HG03196 (cell line): ENCODE results near the gene EFCAB5.
"Not testable (repeated sequence)": the region's sequence is repeated elsewhere in the genome, so short reads cannot be mapped to it uniquely, and the experiment has no call there.

ENCODE experiments used
- ATAC-seq: cut with Tn5 transposase; IDR thresholded peaks from one replicate; pipeline ENCODE4 v1.9.1; 2021; ENCODE audit not compliant: unreplicated experiment

EFCAB5 gene

GRCh38 chr17:29941334-29941733 is at the start of gene EFCAB5:
TSS of gene EFCAB5 (plus strand) at chr17:29941634. CDS start at chr17:29941797, 163 bp downstream.
- ATAC-seq, result no peak

GRCh38 chr17:29892201-29892600 is 49.2 kb upstream of the EFCAB5 start:
- no peak for ATAC-seq

DNA sequence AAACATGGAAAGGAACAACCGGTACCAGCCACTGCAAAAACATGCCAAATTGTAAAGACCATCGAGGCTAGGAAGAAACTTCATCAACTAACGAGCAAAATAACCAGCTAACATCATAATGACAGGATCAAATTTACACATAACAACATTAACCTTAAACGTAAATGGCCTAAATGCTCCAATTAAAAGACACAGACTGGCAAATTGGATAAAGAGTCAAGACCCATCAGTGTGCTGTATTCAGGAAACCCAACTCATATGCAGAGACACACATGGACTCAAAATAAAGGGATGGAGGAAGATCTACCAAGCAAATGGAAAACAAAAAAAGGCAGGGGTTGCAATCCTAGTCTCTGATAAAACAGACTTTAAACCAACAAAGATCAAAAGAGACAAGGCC is 44.3 kb upstream of the EFCAB5 start:
- not testable (repeated sequence) for ATAC-seq

DNA sequence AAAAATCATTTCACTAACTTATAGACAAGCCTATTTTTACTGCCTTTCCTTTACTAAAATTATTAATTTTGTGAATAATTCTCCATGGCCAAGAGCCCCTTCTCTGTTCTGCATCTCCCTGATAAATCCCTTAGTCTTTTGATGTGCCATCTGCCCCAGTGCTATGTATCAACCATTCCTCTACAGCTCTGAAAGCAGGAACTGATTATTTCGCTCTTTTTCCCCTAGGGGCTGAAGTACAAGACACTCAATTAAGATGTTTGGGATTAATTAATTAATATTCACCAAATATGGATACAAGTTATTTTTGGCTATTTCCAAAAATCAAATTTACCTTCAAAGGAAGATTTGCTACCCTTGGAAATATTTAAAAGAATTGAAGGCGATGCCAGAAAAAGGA is 38.0 kb upstream of the EFCAB5 start:
- no peak for ATAC-seq

DNA sequence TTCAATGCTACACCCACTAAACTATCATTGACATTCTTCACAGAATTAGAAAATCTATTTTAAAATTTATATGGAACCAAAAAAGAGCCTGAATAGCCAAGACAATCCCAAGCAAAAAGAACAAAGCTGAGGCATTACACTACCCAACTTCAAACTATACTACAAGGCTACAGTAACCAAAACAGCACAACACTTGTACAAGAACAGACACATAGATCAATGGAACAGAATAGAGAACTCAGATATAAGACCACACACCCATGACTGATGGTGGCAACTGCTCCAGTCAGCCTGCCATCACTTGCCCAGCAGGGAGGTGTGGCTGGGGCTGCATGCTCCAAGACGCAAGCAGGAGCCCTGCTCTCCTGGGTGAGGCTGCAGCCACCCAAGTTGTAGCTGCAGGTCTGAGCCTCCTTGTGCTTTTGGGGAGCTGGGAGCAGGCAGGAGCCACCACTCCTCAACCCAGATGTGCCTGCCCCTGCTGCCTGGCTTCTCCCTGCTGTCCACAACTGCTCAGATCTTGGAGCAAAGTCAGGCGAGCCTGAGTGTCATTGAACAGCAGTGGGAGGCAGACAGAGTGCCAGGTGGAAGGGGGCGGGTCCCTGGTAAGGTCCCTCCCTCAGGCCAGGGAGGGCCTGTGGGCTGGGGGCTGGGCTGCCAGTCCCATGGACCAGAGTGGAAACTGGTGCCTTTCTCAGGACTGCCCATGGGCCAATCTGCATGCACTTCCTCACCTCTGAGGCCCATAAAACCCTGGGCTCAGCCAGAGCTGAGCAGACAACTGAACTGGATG is 36.2 kb upstream of the EFCAB5 start:
- ATAC-seq, result no peak

DNA sequence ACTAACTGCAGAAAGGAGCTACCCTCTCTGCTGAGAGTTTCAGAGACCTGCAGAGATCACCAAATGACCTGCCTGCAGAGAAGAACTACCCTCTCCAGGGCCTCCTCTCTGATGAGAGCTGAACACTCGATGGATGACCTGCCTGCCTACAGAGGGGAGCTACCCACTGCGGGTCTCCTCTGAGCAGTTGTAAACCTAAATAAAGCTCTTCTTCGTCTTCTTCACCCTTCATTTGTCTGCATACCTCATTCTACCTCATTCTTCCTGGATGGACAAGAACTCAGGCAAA is 35.6 kb upstream of the EFCAB5 start:
- ATAC-seq, result no peak

DNA sequence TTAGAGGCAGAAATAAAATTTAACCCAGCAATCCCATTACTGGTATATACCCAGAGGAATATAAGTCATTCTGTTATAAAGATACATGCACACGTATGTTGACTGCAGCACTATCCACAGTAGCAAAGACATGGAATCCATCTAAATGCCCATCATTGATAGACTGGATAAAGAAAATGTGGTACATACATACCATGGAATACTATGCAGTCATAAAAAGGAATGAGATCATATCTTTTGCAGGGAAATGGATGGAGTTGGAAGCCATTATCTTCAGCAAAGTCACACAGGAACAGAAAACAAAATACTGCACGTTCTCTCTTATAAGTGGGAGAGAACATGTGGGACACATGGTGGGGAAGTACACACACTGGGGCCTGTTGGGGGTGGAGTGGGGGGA is 34.5 kb upstream of the EFCAB5 start:
- ATAC-seq, result no peak

- no peak for ATAC-seq
Observed at GRCh38 chr17:29909236-29910003, 32.0 kb upstream of the EFCAB5 start.

DNA sequence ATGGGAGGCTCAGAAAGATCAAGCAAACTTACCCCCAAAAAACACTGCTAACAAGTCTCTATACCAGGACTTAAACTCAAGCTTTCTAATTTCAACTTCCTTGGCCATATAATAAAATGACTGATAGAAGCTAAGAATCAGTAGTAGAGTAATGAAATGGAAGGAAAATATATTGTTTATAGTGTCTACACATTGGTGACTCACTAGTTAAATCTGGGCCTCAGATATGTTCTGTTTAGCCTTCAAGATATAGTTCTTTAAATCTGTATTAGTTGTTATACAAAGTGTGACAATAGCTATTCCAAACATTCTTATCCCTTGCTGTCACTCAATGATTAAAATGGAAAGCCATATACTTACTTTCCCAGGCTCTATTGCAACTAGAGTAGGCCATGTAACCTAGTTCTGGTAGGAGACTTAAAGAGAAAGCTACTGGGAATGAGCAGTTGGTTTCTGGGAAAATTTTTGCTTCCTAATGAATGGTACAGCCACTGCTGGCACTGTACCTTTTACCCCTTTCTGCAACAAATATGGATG is 29.7 kb upstream of the EFCAB5 start:
- ATAC-seq, result no peak

- ATAC-seq, result no peak
Observed at GRCh38 chr17:29914819-29915537, 26.5 kb upstream of the EFCAB5 start.

DNA sequence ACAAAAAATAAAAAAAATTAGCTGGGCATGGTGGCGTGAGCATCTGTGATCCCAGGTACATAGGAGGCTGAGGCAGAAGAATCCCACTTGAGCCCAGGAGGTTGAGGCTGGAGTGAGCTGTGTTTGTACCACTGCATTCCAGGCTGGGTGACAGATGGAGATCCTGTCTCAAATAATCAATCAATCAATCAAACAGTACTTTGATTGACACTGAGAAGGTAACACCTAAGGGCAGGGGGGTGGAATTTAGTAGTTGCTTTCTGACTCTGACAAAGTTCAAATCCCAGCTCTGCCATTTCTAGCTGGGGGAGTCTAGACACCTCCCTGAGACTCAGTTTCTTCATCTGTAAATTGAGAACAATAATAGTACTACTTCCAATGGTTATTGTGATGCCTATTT is 23.4 kb upstream of the EFCAB5 start:
- no peak for ATAC-seq

GRCh38 chr17:29918922-29919856 is 22.2 kb upstream of the EFCAB5 start:
- ATAC-seq, result no peak

DNA sequence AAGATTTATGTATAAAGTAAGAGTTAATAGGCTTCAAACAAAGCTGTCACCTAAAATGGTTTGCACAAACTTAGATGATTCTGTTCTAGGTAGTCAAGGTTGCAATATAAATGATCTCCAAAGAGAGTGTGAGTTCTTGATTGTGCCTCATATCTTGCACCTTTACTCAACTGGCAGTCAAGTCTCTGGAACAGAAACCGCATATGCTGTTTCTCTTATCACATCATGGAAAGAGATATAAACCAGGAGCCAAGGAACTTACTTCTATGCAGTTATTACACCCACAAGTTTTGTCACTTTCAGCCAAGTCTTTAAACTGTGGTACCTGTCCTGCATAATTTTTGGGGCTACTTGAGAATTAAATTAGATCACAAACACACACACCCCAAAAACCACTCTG is 16.6 kb upstream of the EFCAB5 start:
- no peak for ATAC-seq

DNA sequence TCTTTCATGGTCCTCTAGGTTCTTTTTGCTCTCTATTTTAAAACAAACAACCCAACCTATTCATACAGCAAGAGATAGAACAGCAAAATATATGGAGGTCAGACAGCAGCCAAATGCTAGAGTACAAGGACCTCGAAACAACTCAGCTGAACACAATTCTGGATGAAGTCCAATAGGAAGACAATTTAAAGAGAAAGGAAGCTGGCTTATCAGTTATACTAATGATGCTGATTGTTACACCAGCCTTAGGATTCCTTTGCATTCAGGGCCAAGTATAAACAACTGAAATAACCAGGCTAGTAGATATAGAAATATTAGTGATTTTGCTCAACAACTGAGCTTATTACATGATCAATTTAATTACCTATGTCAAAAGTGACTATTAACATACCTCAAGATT is 13.9 kb upstream of the EFCAB5 start:
- no peak for ATAC-seq

DNA sequence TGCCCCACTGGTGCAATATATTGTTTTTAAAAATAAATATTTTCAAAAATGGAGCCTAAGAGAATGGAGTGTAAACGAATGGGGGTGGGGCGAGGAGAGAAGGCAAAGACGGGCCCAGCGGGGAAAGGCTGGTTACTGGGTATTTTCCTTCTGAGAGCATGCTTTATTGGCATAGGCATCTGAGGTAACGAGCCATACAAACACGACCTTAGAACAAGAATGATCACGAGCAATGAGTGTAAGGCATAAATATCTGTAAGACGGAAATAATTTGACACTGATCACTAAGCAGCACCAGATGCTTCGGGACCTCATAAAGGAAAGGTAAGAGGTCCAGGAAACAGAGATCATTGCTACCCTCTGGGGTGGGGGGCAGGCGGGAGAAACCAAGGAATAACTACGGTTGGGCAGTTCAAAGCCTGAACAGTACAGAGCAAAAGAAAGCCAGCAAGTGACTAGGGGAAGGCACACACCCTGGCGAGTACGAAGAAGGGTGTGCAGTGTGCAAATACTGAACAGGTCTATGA is 12.4 kb upstream of the EFCAB5 start:
- ATAC-seq, result no peak

DNA sequence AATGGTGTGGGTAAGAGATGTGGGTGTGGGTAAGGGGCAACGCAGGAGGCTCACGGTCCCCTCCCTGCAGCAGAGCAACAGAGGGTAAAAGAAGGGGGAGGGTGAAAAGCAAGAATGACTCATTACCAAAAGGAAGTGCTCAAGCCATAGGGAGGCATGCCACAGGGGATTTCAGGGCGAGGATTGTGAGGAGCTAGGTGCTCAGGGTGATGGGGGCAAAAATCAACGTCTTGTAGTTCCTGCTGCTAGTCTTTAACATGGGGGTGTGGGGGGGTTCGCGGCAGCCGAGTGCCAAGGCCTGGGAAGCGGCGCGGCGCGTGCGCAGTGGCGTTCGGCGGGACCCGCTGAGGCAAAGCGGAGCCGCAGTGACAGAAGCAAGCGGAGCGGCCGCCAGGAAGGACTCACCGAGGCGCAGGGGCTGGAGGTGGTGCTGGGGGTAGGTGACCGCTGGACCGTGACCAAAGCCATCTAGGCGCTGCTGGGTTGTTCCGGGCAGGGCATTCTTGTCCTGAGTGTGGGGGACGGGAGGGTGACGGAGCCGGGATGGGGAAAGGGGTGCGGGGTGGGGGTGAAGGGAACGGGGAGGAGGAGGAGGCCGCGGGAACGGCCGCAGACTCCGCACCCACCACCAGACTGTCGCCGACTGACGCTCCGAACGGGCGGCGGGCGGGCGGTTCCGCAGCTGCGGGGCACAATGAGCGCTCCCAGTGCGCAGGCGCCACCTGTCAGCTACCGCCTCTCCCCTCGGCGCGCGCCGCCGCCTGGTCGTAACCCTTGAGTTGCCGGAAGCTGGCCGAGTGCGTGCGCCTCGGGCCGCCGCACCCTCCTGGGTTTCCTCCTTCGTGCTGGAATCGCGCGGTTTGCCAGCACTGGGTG is 11.7 kb upstream of the EFCAB5 start, which contains the start of gene SSH2:
SSH2 (minus strand) TSS at position 696 of the 876 bp plus-strand sequence; CDS start at position 468, 228 bp downstream.
- ATAC-seq, result peak; percentile 56

DNA sequence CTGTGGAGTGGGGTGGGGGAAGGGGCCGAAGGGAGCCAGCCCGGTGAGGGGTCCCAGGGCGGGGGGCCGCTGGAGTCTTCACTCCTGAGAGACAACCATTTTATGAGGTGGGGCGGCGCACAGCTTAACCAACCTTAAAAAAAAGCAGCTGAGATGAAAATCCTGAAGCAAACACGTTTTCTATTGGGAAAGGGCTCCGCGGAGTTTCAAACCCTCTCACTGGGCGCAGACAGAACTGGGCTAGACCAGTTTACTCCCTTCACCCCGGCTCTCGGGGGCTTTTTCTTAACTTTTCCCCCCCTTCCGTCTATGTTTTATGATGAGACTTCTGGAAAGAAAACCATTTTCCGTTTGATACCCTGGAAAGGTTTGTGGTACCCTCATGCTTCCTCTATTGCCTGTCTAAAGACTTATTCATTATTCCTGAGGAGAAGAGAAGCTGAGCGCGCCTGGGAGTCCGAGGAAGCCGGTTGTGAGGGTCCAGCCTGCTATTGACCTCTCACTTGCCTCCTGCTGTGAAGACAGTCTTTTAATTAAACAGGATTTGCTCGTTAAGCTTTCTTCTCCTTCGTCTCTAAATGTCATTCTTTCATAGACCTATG is 10.9 kb upstream of the EFCAB5 start:
- ATAC-seq, result no peak

DNA sequence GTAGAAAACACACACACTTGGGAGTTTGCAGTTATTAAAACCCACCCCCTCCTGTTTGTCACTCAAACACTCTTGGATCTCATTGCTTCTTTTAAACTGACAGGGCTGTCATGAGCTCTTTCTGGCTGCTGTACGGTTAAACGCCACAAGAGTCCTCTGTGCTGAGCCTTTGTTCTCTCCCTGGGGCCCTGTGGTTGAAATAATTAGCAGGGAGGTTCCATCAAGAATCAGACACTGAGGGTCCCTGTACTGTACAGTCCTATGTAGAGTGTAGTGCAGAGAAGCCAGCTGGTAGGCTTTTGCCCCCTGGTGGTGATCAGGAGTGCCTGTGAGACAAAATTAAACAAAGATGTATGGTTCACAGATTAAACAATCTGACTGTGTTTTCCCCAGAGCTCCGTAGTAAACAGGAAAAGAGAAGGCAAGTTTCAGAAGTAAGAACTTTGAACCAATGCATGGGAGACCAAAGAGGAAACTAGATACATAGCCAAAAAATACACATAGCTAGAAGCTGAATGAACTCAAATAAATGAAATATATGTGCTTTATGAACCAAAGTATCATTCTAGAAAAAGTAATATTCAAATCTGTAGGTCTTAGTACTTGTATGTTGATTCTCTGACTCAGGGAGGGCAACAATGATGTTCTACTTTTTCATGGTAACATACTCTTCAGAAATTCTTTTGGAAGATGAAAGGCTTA is 10.1 kb upstream of the EFCAB5 start:
- peak; percentile 64 for ATAC-seq
